ENCODE measurements around the gene EPB41L2. TPM values are rescaled to one million over a fixed set of nuclear protein-coding genes. Genes with fewer than 3 reads are reported as not detected.

EPB41L2 gene
- total RNA-seq, 4 donors from 2014 or later: 190 to 321 (median 265) TPM

DNA sequence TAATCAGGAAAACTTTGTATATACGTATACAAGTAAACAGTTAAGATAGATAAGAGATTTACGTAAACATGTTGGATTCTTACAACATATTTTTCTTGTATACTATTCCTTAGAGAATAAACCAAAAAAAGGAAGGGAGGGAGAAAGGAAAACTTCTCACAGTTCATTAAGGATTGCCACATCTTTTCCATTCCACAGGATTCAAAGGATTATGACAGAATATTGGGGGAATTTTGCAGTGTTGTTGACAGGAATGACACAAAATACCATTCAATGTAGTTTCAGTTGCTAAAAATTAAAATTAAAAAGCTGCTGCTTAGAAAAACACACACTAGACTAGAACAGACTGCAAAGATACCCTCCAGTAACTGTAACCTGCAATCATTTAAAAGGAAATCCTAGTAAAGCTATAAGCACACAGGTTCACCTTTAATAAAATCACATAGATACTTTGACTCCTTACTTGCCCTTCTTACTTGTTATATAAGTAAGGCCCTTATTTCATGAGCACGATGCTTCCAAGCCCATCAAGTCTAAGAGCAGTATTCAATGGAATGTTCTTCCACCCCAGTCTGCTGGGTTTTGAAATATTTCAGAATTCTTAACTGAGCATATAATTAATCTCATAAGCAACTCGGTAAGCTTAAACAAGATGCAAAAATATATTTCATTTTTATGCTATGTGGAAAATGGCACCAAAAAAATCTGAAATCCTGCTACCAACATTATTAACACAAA, 128.0 kb downstream of the EPB41L2 start:
- H3K27ac ChIP-seq: peak overlapping the region; percentile 21 to 84 (median 58)
- WGBS, 2 donors: 16 to 38% methylated on average over 4 of the region's 4 CpGs
- H3K36me3 ChIP-seq: no peaks in the 10 kb centered on the region
- H3K27me3 ChIP-seq: no peaks in the 10 kb centered on the region
- H3K9me3 ChIP-seq: no peaks in the 10 kb centered on the region
- no peak for DNase-seq (ENCODE audit: low spot score in 2 of 2)
- H3K4me3 ChIP-seq: no peak overlapping the region
- TF ChIP-seq, protein P1, sequence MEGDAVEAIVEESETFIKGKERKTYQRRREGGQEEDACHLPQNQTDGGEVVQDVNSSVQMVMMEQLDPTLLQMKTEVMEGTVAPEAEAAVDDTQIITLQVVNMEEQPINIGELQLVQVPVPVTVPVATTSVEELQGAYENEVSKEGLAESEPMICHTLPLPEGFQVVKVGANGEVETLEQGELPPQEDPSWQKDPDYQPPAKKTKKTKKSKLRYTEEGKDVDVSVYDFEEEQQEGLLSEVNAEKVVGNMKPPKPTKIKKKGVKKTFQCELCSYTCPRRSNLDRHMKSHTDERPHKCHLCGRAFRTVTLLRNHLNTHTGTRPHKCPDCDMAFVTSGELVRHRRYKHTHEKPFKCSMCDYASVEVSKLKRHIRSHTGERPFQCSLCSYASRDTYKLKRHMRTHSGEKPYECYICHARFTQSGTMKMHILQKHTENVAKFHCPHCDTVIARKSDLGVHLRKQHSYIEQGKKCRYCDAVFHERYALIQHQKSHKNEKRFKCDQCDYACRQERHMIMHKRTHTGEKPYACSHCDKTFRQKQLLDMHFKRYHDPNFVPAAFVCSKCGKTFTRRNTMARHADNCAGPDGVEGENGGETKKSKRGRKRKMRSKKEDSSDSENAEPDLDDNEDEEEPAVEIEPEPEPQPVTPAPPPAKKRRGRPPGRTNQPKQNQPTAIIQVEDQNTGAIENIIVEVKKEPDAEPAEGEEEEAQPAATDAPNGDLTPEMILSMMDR (IDR thresholded peaks at IDR 0.05): no peak
- TF ChIP-seq POLR2A (IDR thresholded peaks at IDR 0.05) (no peak), EP300 (IDR thresholded peaks at IDR 0.05) (peak in 1 of 2 donors; percentile 50)
- peaks cover 0 to 91% (median 48%) of the 10 kb centered on the region in 4 donors for H3K4me1 ChIP-seq

DNA sequence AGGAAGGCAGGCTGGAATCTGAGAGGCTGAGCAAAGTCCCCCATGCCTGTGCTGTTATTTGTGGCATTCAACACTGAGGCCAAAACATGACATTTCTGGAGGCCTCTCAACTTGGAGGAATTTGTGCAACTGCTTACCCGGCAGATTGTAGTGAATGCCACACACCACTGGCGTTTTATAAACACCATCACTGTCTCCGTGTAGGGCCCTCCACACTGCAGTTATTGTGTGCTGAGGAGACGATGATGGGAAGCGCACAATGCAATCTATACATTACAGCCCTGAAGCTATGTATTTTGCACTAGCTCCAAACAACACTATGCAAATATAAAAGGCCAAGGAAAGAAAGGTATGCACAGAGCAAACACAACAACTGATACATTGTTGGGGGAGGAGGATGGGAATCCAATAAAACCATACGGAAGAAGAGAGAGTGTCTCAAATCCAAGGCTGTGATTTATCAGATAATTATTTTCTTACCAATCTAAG, 129.3 kb downstream of the EPB41L2 start:
- WGBS, 2 donors: 20 to 42% methylated on average over 6 of the region's 6 CpGs
- H3K36me3 ChIP-seq: no peaks in the 10 kb centered on the region
- DNase-seq (ENCODE audit: low spot score in 2 of 2): no peak
- no peak overlapping the region for H3K4me3 ChIP-seq
- no peaks in the 10 kb centered on the region for H3K9me3 ChIP-seq
- peak in 1 of 2 donors; percentile 70 for TF ChIP-seq EP300 (IDR thresholded peaks at IDR 0.05)
- no peak for TF ChIP-seq POLR2A (IDR thresholded peaks at IDR 0.05)
- peak overlapping the region in 3 of 4 donors; percentile 45 to 84 (median 80) for H3K27ac ChIP-seq
- H3K27me3 ChIP-seq: no peaks in the 10 kb centered on the region
- H3K4me1 ChIP-seq: peaks cover 0 to 91% (median 48%) of the 10 kb centered on the region in 4 donors

DNA sequence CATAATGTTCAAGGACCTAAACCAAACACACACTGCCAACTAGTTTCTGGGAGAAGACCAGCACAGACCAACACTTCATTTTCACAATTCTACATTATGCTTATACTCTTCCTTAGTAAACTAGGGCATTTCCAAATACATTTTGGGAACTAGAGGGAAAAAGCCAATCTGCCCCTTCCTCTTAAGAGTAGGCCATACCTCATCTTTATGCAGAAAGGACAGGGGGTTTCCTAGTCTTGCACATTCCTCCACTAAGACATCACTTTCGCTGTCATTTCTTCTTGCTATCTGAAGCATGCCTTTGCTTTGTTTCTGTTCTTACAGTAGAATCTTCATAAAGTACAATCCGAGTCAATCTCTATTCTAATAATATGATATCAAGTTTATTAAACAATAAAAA, 130.1 kb downstream of the EPB41L2 start:
- WGBS, 2 donors: 56% methylated on average over 2 of the region's 2 CpGs
- Histone ChIP-seq H3K4me1 (peaks cover 0 to 88% (median 49%) of the 10 kb centered on the region in 4 donors), H3K36me3 (no peaks in the 10 kb centered on the region), H3K27me3 (no peaks in the 10 kb centered on the region), H3K27ac (peak overlapping the region in 3 of 4 donors; percentile 45 to 84 (median 80)), H3K4me3 (no peak overlapping the region), H3K9me3 (no peaks in the 10 kb centered on the region)
- TF ChIP-seq POLR2A (IDR thresholded peaks at IDR 0.05): no peak
- no peak for TF ChIP-seq EP300 (IDR thresholded peaks at IDR 0.05)
- TF ChIP-seq, protein P1 (IDR thresholded peaks at IDR 0.05): no peak
- no peak for DNase-seq (ENCODE audit: low spot score in 2 of 2)

DNA sequence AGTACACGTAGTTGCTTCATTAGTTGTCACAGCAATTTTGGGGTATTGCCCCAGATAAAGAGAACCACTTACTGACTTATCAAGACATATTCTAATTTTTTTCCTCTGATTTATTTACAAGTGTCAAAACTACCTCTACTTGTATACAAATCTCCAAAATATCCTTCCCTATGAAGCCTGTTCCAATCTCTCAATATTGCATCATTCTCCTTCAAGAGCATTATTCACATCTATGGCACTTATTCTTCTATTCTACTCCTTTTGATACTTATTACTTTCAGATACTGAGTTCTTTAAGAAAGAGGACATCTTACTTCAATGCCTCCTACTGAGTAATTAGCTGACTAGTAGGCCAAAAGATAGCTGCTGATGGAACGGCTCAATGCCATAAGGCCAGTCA, 130.6 kb downstream of the EPB41L2 start:
- H3K4me3 ChIP-seq: no peak overlapping the region
- peaks cover 0 to 88% (median 48%) of the 10 kb centered on the region in 4 donors for H3K4me1 ChIP-seq
- TF ChIP-seq POLR2A (IDR thresholded peaks at IDR 0.05) (no peak), EP300 (IDR thresholded peaks at IDR 0.05) (no peak)
- TF ChIP-seq, protein P1 (IDR thresholded peaks at IDR 0.05): no peak
- no peaks in the 10 kb centered on the region for H3K27me3 ChIP-seq
- H3K9me3 ChIP-seq: no peaks in the 10 kb centered on the region
- 69 to 76% methylated on average over 2 of the region's 2 CpGs for WGBS, 2 donors
- H3K27ac ChIP-seq: peak overlapping the region in 3 of 4 donors; percentile 45 to 84 (median 80)
- DNase-seq (ENCODE audit: low spot score in 2 of 2): no peak
- no peaks in the 10 kb centered on the region for H3K36me3 ChIP-seq

DNA sequence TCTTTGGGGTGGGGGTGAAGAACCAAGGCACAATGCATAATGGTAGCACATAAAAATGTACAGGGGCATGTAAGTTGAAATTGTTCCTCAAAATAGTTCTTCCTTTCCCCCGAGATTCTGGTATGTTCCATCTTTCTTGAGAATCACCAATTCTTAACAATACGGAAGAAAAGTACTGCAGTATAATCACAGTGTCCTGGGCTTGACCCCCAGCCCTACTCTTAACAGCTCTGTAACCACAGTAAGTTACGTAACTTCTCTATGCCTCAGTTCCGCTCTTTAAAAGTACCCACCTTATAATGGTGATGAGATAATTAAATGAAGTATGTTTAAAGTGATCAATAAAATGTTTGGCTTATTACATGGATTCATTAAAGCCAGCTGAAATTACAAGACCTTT, 131.4 kb downstream of the EPB41L2 start:
- Histone ChIP-seq H3K27me3 (no peaks in the 10 kb centered on the region), H3K4me3 (no peak overlapping the region), H3K9me3 (no peaks in the 10 kb centered on the region), H3K27ac (peak overlapping the region in 2 of 4 donors; percentile 25 to 71), H3K4me1 (peaks cover 0 to 88% (median 44%) of the 10 kb centered on the region in 4 donors), H3K36me3 (no peaks in the 10 kb centered on the region)
- DNase-seq (ENCODE audit: low spot score in 2 of 2): no peak
- 78 to 83% methylated on average over 4 of the region's 4 CpGs for WGBS, 2 donors
- TF ChIP-seq EP300 (IDR thresholded peaks at IDR 0.05): peak in 1 of 2 donors; percentile 33
- no peak for TF ChIP-seq POLR2A (IDR thresholded peaks at IDR 0.05)

DNA sequence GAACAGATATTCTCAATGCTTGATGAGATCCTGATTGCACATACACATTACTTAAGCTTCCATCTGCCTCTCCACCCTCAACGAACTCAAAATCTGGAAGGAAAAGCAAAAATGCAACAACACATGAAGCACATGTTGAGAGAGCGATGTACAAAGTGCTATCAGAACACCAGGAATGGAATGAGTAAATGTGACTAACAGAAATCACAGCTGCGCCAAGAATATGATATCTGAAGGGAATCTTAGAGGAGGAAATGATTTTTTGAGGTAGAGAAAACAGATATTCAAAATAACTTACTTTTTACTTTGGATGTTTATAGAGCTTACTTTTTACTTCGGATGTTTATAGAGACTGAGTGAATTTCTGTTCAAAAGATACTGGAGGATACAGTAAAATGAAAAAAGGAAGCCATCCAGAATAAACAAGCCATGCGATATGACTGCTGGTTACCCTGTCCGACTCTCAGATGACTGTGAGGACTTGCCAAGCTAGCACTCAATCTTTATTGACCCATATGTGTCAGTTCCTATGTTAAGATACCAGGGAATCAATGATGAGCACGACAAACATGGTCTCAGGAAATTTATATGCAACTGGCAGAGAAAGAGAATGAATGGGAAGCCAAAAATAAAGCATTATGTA, 133.9 kb downstream of the EPB41L2 start:
- no peak for DNase-seq (ENCODE audit: low spot score in 2 of 2)
- Histone ChIP-seq H3K4me1 (peaks cover 0 to 69% (median 27%) of the 10 kb centered on the region in 4 donors), H3K27me3 (no peaks in the 10 kb centered on the region), H3K9me3 (no peaks in the 10 kb centered on the region), H3K27ac (peak overlapping the region in 3 of 4 donors; percentile 13 to 45 (median 30)), H3K4me3 (no peak overlapping the region), H3K36me3 (no peaks in the 10 kb centered on the region)
- WGBS, 2 donors: 51 to 55% methylated on average over 7 of the region's 7 CpGs
- TF ChIP-seq EP300 (IDR thresholded peaks at IDR 0.05) (peak in 1 of 2 donors; percentile 4), POLR2A (IDR thresholded peaks at IDR 0.05) (no peak)
- TF ChIP-seq, protein P1 (IDR thresholded peaks at IDR 0.05): no peak
